Thoracic aorta (tissue), 2 donors: ENCODE results near the gene SPTLC3. TPM values are rescaled to one million over a fixed set of nuclear protein-coding genes. Genes with fewer than 3 reads are reported as not detected.

Source experiments
- ATAC-seq: fragments of 150-250 bp; one replicate; pipeline ENCODE4 v1.8.0; 2017; ENCODE audit warnings: low read depth; ENCODE audit not compliant: insufficient number of reproducible peaks, low FRiP score
- DNase-seq: peaks from one replicate; pipeline ENCODE4 v3.0.0-alpha.2; 2020; ENCODE audit warnings: low spot score
- H3K27ac ChIP-seq, 2 donors: fragments of 200-600 bp; sonication (generic); 1 replicate in 1 of 2; 2 replicates in 1 of 2; pipeline ENCODE4 v1.5.1; 2016; ENCODE audit warnings: mild to moderate bottlenecking in 2 of 2, moderate library complexity in 2 of 2
- H3K27me3 ChIP-seq: fragments of 200-600 bp; sonication (generic); replicated peaks from 2 replicates; pipeline ENCODE4 v1.6.0; 2016; ENCODE audit warnings: mild to moderate bottlenecking; ENCODE audit not compliant: insufficient read depth
- H3K36me3 ChIP-seq: fragments of 200-600 bp; sonication (generic); one replicate; pipeline ENCODE4 v1.5.1; 2016
- H3K4me1 ChIP-seq, 2 donors: fragments of 200-600 bp; sonication (generic); 1 replicate in 1 of 2; 2 replicates in 1 of 2; pipeline versions ENCODE4 v1.5.1 to v1.6.0; 2016; ENCODE audit warnings: low read depth in 2 of 2, mild to moderate bottlenecking in 1 of 2; ENCODE audit not compliant: control insufficient read depth in 1 of 2
- H3K4me3 ChIP-seq: fragments of 200-600 bp; sonication (generic); 2 replicates; pipeline ENCODE4 v1.5.1; 2016; ENCODE audit warnings: mild to moderate bottlenecking
- H3K9me3 ChIP-seq: fragments of 200-600 bp; sonication (generic); 2 replicates; pipeline ENCODE4 v1.5.1; 2016
- CTCF ChIP-seq: fragments of 200-600 bp; sonication (generic); IDR thresholded peaks from one replicate; pipeline ENCODE4 v1.5.1; 2019; ENCODE audit warnings: antibody characterized with exemption
- total RNA-seq, 2 donors: library from RNA; depleted of rRNA; stranded (reverse); fragments of >200 nt; gene quantifications; one replicate each; pipeline versions ENCODE4 v1.1.0 to v1.2.3, GENCODE V29; 2016

Gene SPTLC3
- total RNA-seq, 2 donors from 2014 or later: 4.5 to 6.2 TPM

- no peak for TF ChIP-seq CTCF
- DNase-seq (no peak), ATAC-seq (no peak)
- Histone ChIP-seq H3K36me3 (peaks cover 2% of the 10 kb centered on the region), H3K4me1 (no peaks in the 10 kb centered on the region), H3K4me3 (no peak overlapping the region), H3K27me3 (no peaks in the 10 kb centered on the region), H3K27ac (no peak overlapping the region), H3K9me3 (no peaks in the 10 kb centered on the region)
Measured at GRCh38 chr20:13092111-13092510, 83.3 kb downstream of the SPTLC3 start.

DNA sequence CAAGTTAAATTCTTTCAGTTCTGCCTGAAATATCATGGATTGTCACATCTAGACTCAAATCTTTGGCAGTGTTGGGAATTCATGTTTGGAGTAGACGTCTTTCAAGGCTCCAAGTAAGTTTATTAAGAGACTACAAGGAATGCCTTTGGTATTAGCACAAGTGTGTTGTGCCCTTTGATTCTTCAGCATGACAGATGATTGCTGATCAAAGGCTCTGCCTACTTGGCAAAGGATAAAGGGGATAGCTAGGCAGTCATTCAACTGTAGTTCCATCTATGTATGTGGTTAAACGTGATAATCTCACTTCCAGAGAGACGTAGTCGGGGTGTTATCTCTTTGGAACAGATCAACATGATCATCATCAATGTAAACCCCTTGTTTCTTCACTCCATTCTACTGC lies 86.2 kb downstream of the SPTLC3 start:
- ATAC-seq: no peak
- no peaks in the 10 kb centered on the region for H3K9me3 ChIP-seq
- H3K4me1 ChIP-seq: no peaks in the 10 kb centered on the region
- no peak overlapping the region for H3K4me3 ChIP-seq
- H3K27me3 ChIP-seq: no peaks in the 10 kb centered on the region
- no peak for DNase-seq
- H3K27ac ChIP-seq: no peak overlapping the region
- no peak for TF ChIP-seq CTCF
- peaks cover 2% of the 10 kb centered on the region for H3K36me3 ChIP-seq

DNA sequence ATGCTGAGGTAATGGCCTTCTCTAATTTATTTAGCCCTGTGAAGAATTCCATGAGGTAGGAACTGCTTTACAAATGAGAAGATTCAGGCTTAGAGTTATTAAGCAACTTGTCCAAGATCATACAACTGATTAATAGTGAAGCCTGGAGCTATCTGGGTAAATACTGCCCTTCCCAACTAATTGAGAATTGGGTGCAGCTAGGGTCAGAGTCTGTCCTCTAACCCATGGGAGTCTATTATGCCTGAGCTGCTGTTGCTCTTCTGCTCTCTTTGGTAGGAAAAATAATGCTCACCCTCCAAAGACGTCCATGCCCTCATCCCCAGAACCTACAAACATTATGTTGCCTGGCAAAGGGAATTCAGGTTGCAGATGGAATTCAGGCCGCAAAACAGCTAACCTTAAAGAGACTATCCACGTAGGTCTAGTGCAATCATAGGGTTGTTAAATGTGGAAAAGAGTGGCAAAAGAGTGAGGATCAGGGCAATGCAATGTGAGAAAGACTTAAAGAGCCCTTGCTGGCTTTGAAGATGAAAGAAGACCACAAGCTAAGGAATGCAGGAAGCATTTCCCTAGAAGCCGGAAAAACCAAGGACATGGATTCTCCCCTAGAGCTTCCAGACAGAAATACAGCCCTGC lies 90.1 kb downstream of the SPTLC3 start:
- H3K36me3 ChIP-seq: peaks cover under 1% of the 10 kb centered on the region
- H3K27me3 ChIP-seq: no peaks in the 10 kb centered on the region
- ATAC-seq (no peak), DNase-seq (no peak)
- H3K9me3 ChIP-seq: no peaks in the 10 kb centered on the region
- no peak overlapping the region for H3K27ac ChIP-seq
- no peak for TF ChIP-seq CTCF
- no peaks in the 10 kb centered on the region for H3K4me1 ChIP-seq
- H3K4me3 ChIP-seq: no peak overlapping the region

DNA sequence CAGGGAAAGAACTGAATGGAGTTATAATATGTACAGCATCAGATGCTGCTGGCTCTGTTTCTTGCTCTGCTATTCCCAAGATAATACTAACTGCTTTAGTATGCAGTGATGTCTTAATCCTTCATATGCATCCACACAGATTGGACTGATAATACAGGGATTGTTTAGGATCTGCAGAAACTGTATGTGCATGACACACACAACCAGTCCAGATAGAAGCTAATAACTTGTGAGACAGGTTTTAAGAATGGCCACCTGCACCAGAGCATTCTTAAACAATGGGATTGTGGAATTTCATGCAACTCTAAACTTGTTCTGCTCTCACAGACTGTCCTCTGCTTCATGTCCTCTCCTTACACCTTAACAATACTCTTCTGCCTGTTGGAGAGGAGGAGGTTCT lies 90.9 kb downstream of the SPTLC3 start:
- Histone ChIP-seq H3K36me3 (no peaks in the 10 kb centered on the region), H3K4me3 (no peak overlapping the region), H3K9me3 (no peaks in the 10 kb centered on the region), H3K4me1 (no peaks in the 10 kb centered on the region), H3K27me3 (no peaks in the 10 kb centered on the region), H3K27ac (no peak overlapping the region)
- ATAC-seq: no peak
- no peak for DNase-seq
- no peak for TF ChIP-seq CTCF

DNA sequence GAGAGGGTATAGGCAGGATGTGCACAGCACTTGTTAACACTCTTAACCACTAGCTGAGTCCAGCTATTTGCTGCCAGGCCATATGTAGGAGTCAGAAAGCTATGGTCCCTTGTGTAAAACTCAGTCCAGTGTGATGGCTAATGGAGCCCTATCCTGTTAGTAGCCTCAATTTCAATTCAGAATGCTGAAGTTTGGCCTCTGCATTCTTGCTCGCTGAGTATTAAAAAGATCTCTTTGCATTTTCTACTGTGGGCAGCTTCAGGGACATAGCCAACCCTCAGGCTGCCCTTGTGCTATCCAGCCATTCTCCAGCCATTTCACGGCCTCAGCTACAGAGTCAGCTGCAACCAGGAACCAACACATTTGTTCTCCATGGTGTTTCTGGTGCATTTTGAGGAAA lies 92.5 kb downstream of the SPTLC3 start:
- no peak for DNase-seq
- Histone ChIP-seq H3K27me3 (no peaks in the 10 kb centered on the region), H3K36me3 (no peaks in the 10 kb centered on the region), H3K9me3 (no peaks in the 10 kb centered on the region), H3K4me1 (no peaks in the 10 kb centered on the region), H3K4me3 (no peak overlapping the region), H3K27ac (no peak overlapping the region)
- ATAC-seq: no peak
- no peak for TF ChIP-seq CTCF
